DOHH2 (cell line): ENCODE measurements around the gene OBSCN.

ENCODE experiments used
- CTCF ChIP-seq: fragments of 200-600 bp; sonication (generic); IDR thresholded peaks from one replicate; pipeline ENCODE4 v1.5.1; 2014; ENCODE audit warnings: antibody characterized with exemption, mild to moderate bottlenecking, low read depth, low read length; ENCODE audit not compliant: poor library complexity, severe bottlenecking
- EZH2phosphoT487 ChIP-seq: fragments of 200-600 bp; sonication (generic); IDR thresholded peaks from 2 replicates; pipeline ENCODE4 v1.6.1; 2017; ENCODE audit warnings: borderline replicate concordance, mild to moderate bottlenecking, antibody characterized with exemption, low read length, moderate library complexity, mixed read lengths

- peak; percentile 19 for TF ChIP-seq CTCF
- TF ChIP-seq EZH2phosphoT487: no peak
These were observed 185.4 kb downstream of the OBSCN start for GRCh38 chr1:228393268-228393701.
